ENCODE measurements around the gene ENTPD2.

DNA sequence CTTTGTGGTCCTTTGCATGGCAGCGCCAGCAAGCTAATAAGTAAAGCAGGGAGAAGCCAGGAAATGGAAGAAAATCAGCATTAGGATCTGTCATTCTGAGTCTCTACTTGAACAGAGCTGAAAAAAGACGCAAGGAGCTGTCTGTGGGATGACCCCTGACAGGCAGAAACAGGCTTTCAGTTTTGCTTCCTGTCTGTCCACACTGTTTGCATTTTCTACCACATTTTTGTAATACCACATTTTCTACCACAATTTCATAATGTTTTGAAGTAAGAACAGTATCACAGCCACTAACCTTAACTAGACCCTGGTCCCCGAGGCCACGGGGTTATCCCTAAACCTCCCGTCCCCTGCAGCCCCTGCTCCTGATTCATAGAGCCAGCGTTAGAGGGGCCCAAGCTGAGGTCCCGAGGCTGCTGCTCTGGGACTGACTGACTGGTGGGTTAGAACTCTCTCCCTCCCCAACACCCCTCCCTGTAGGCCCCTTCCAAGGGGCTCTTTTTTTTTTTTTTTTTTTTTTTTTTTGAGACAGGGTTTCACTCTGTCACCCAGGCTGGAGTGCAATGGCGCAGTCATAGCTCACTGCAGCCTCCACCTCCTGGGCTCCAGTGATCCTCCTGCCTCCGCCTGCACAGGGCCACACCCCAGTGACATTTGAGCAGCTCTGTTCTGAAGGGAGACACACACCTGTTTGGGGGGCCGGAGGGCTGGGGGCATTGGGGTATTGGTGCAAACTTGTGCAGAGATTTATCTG lies 53.5 kb downstream of the ENTPD2 start:
- TF ChIP-seq, protein P1, sequence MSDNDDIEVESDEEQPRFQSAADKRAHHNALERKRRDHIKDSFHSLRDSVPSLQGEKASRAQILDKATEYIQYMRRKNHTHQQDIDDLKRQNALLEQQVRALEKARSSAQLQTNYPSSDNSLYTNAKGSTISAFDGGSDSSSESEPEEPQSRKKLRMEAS (CRISPR knock-in tag; IDR thresholded peaks at IDR 0.05), result no peak
- TF ChIP-seq SMC3 (conservative IDR thresholded peaks at IDR 0.05; ENCODE audit: insufficient read depth, low read depth, low read length) (no peak), ZNF263 (CRISPR knock-in tag; IDR thresholded peaks at IDR 0.05; ENCODE audit: borderline replicate concordance) (no peak), ZNF77 (CRISPR knock-in tag; IDR thresholded peaks at IDR 0.05) (no peak), TOE1 (IDR thresholded peaks at IDR 0.05; ENCODE audit: borderline replicate concordance) (no peak), TOE1 (CRISPR knock-in tag; IDR thresholded peaks at IDR 0.05; ENCODE audit: borderline replicate concordance, low read depth) (no peak), KAT2B (IDR thresholded peaks at IDR 0.05; ENCODE audit: low read depth, low read length) (no peak), NRF1 (conservative IDR thresholded peaks at IDR 0.05 in 1 of 2, IDR thresholded peaks at IDR 0.05 in 1 of 2) (no peak), SREBF2 (CRISPR knock-in tag; IDR thresholded peaks at IDR 0.05) (no peak), ELF1 (tag; IDR thresholded peaks at IDR 0.05) (no peak), EP300 (IDR thresholded peaks at IDR 0.05; ENCODE audit: low read length) (no peak), CLOCK (CRISPR knock-in tag; IDR thresholded peaks at IDR 0.05; ENCODE audit: borderline replicate concordance) (no peak)
- TF ChIP-seq, protein P2, sequence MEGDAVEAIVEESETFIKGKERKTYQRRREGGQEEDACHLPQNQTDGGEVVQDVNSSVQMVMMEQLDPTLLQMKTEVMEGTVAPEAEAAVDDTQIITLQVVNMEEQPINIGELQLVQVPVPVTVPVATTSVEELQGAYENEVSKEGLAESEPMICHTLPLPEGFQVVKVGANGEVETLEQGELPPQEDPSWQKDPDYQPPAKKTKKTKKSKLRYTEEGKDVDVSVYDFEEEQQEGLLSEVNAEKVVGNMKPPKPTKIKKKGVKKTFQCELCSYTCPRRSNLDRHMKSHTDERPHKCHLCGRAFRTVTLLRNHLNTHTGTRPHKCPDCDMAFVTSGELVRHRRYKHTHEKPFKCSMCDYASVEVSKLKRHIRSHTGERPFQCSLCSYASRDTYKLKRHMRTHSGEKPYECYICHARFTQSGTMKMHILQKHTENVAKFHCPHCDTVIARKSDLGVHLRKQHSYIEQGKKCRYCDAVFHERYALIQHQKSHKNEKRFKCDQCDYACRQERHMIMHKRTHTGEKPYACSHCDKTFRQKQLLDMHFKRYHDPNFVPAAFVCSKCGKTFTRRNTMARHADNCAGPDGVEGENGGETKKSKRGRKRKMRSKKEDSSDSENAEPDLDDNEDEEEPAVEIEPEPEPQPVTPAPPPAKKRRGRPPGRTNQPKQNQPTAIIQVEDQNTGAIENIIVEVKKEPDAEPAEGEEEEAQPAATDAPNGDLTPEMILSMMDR (IDR thresholded peaks at IDR 0.05 in 2 of 3, conservative IDR thresholded peaks at IDR 0.05 in 1 of 3; ENCODE audit: insufficient read depth in 2 of 3, low read depth in 1 of 3, low read length in 3 of 3), result no peak
- TF ChIP-seq, protein P3, sequence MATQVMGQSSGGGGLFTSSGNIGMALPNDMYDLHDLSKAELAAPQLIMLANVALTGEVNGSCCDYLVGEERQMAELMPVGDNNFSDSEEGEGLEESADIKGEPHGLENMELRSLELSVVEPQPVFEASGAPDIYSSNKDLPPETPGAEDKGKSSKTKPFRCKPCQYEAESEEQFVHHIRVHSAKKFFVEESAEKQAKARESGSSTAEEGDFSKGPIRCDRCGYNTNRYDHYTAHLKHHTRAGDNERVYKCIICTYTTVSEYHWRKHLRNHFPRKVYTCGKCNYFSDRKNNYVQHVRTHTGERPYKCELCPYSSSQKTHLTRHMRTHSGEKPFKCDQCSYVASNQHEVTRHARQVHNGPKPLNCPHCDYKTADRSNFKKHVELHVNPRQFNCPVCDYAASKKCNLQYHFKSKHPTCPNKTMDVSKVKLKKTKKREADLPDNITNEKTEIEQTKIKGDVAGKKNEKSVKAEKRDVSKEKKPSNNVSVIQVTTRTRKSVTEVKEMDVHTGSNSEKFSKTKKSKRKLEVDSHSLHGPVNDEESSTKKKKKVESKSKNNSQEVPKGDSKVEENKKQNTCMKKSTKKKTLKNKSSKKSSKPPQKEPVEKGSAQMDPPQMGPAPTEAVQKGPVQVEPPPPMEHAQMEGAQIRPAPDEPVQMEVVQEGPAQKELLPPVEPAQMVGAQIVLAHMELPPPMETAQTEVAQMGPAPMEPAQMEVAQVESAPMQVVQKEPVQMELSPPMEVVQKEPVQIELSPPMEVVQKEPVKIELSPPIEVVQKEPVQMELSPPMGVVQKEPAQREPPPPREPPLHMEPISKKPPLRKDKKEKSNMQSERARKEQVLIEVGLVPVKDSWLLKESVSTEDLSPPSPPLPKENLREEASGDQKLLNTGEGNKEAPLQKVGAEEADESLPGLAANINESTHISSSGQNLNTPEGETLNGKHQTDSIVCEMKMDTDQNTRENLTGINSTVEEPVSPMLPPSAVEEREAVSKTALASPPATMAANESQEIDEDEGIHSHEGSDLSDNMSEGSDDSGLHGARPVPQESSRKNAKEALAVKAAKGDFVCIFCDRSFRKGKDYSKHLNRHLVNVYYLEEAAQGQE (IDR thresholded peaks at IDR 0.05; ENCODE audit: borderline replicate concordance), result no peak
- TF ChIP-seq, protein P3 (CRISPR knock-in tag; IDR thresholded peaks at IDR 0.05; ENCODE audit: low read depth), result no peak

Measured in K562 (cell line).